HFF-Myc (cell line): ENCODE measurements around the gene POLR2A.

Experiments
- DNase-seq: peaks from one replicate; pipeline ENCODE4 v3.0.0-alpha.2; 2011; ENCODE audit warnings: low read depth; ENCODE audit errors: extremely low read depth
- H3K4me3 ChIP-seq: replicated peaks from 2 replicates; pipeline ENCODE4 v1.5.1; 2011; ENCODE audit warnings: low read depth, mild to moderate bottlenecking, control low read depth, low read length
- TF ChIP-seq, protein P1 (sequence below): IDR thresholded peaks from 2 replicates; pipeline ENCODE4 v1.5.1; 2012; ENCODE audit warnings: mild to moderate bottlenecking, low read depth, low read length, control low read depth; ENCODE audit errors: missing control alignments

POLR2A gene

DNA sequence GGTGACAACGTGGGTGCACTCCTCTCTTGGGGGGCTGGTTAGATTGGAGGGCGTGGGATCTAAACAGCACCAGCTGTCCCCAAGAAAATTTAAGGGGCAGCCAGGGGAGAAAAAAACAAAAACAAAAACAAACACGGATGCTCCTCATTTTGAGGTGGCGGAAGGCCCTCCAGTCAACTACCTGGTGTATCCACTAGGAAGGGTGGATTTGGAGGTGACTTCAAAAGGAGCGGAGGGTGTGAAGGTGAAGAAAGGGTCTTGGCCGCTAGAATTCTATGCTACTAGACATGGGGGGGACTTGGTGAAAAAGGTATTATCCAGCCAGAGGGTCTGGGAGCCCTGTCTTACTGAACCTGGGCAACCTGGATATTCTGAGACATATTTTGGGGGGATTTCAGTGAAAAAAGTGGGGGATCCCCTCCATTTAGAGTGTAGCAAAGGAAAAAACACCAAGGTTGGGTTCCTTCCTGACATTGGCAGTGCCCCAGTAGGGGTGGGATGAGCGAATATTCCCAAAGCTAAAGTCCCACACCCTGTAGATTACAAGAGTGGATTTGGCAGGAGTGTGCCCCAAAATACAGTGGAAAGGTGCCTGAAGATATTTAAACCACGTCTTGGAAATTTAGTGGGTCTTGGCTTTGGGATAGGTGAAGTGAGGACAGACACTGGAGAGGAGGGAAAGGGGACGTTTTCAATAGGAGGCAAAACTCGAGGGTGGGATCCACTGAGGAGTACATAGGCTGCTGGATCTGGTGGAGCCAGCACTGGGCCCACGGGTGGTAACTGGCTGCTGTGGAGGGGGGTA is 45.3 kb upstream of the POLR2A start:
- TF ChIP-seq, protein P1, sequence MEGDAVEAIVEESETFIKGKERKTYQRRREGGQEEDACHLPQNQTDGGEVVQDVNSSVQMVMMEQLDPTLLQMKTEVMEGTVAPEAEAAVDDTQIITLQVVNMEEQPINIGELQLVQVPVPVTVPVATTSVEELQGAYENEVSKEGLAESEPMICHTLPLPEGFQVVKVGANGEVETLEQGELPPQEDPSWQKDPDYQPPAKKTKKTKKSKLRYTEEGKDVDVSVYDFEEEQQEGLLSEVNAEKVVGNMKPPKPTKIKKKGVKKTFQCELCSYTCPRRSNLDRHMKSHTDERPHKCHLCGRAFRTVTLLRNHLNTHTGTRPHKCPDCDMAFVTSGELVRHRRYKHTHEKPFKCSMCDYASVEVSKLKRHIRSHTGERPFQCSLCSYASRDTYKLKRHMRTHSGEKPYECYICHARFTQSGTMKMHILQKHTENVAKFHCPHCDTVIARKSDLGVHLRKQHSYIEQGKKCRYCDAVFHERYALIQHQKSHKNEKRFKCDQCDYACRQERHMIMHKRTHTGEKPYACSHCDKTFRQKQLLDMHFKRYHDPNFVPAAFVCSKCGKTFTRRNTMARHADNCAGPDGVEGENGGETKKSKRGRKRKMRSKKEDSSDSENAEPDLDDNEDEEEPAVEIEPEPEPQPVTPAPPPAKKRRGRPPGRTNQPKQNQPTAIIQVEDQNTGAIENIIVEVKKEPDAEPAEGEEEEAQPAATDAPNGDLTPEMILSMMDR = no peak
- no peak overlapping the region for H3K4me3 ChIP-seq

DNA sequence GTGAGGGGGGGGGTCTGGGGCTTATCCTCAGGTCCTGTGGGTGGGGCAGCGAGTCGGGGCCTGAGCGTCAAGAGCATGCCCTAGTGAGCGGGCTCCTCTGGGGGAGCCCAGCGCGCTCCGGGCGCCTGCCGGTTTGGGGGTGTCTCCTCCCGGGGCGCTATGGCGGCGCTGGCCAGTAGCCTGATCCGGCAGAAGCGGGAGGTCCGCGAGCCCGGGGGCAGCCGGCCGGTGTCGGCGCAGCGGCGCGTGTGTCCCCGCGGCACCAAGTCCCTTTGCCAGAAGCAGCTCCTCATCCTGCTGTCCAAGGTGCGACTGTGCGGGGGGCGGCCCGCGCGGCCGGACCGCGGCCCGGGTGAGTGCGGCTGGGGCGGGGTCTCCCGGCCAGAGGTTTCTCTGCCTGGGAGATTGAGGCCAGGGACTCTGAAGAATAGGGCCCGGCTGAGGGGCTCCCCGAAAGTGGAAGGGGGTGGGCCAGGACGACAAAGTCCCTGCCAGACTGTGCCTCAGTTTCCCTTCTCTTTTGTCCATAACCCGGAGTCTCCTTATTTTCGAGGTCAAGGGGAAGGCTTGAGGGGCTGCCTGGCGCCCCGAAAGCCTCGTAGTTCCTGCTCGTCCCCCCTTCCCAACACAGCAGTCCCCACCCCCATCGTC is 44.6 kb upstream of the POLR2A start, which contains the start of gene FGF11:
Gene FGF11 (plus strand): TSS at position 51 of the 651 bp plus-strand sequence. CDS start 109 bp downstream, at position 160.
- TF ChIP-seq, protein P1 = no peak
- peak within 1 kb of the TSS; percentile 31 for H3K4me3 ChIP-seq
- DNase-seq = no peak

More for the DNA sequence above, 45.3 kb upstream of the POLR2A start:
- no peak for DNase-seq

GRCh38 chr17:7440113-7440833 is 43.9 kb upstream of the POLR2A start:
- peak overlapping the region; percentile 31 for H3K4me3 ChIP-seq
- no peak for DNase-seq
- TF ChIP-seq, protein P1 = no peak

DNA sequence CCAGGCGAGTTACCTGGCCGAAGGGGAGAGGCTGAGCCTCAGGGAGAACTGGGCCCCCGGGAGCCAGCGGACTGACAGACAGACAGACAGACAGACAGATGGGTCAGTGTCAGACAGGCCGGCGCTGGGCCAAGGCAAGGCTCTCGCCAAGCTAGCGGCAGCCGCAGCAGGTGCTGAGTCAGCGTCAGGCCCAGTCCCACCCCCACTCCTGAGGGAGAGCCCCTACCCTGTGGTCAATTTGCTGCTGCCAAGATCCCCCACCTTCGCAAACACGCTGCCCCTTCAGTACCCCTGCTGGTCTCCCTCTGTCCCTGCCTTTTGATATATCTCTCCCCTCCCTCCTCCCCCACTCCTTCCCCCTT is 43.4 kb upstream of the POLR2A start:
- TF ChIP-seq, protein P1 = no peak
- H3K4me3 ChIP-seq = no peak overlapping the region; the same call in 1 of the 2 replicates
- DNase-seq = no peak

GRCh38 chr17:7441266-7441665 is 42.9 kb upstream of the POLR2A start:
- DNase-seq = no peak
- H3K4me3 ChIP-seq = no peak overlapping the region
- TF ChIP-seq, protein P1 = no peak

GRCh38 chr17:7442142-7442541 is 42.0 kb upstream of the POLR2A start:
- DNase-seq = no peak
- no peak overlapping the region for H3K4me3 ChIP-seq
- TF ChIP-seq, protein P1 = no peak
